B cell (primary cell): Measurements from ENCODE around the gene INO80C. TPM values are rescaled to one million over a fixed set of nuclear protein-coding genes. Genes with fewer than 3 reads are reported as not detected.

ENCODE experiments used
- ATAC-seq: fragments of 200-7000 bp; cut with Tn5 transposase; one replicate; pipeline ENCODE4 v1.10.0; 2021; ENCODE audit warnings: low read depth, mild to moderate bottlenecking, moderate number of reproducible peaks, moderate library complexity
- CTCF ChIA-PET: fragments of 350-600 bp; sonication (Branson Sonifier 250); formaldehyde crosslinking; loops from one replicate; lab custom pipeline; 2021; ENCODE audit warnings: antibody characterized with exemption, inconsistent platforms; lab: Charles Lee
- POLR2A ChIA-PET: fragments of 350-600 bp; sonication (Branson Sonifier 250); formaldehyde crosslinking; loops from one replicate; lab custom pipeline; 2021; ENCODE audit warnings: antibody characterized with exemption; lab: Charles Lee
- DNase-seq: peaks from one replicate; pipeline ENCODE4 v3.0.0; 2013
- H2AFZ ChIP-seq: 2 replicates; pipeline ENCODE4 v1.6.1; 2012; ENCODE audit warnings: mild to moderate bottlenecking, low read depth, low read length; ENCODE audit not compliant: insufficient read depth, poor library complexity, severe bottlenecking
- H3K27ac ChIP-seq, 2 donors: 1 replicate in 1 of 2; 2 replicates in 1 of 2; pipeline ENCODE4 v1.5.1; 2012 to 2013; ENCODE audit warnings: low read length in 2 of 2, mild to moderate bottlenecking in 2 of 2, moderate library complexity in 1 of 2
- H3K27me3 ChIP-seq, 4 experiments: fragments of 200-600 bp in 1 of 4; sonication (generic) in 1 of 4; replicated peaks in 1 of 4; 1 replicate in 2 of 4; 2 replicates in 2 of 4; pipeline versions ENCODE4 v1.6.1 to v1.7.0; 2013 to 2016; ENCODE audit warnings: low read length in 3 of 4, mild to moderate bottlenecking in 2 of 4, mixed read lengths in 1 of 4, moderate library complexity in 1 of 4; ENCODE audit not compliant: insufficient read depth in 4 of 4, control insufficient read depth in 3 of 4; ENCODE audit errors: control extremely low read depth in 1 of 4
- H3K36me3 ChIP-seq, 2 experiments: replicated peaks in 1 of 2; 1 replicate in 1 of 2; 2 replicates in 1 of 2; pipeline versions ENCODE4 v1.6.1 to v1.7.1; 2013; ENCODE audit warnings: low read length in 1 of 2; ENCODE audit not compliant: insufficient read depth in 2 of 2, control insufficient read depth in 1 of 2; ENCODE audit errors: control extremely low read depth in 1 of 2, extremely low read depth in 1 of 2
- H3K4me1 ChIP-seq, 2 donors: fragments of 200-600 bp in 1 of 2; sonication (generic) in 1 of 2; 1 replicate in 1 of 2; 2 replicates in 1 of 2; pipeline versions ENCODE4 v1.5.1 to v1.6.1; 2013 to 2017; ENCODE audit warnings: low read length in 2 of 2; ENCODE audit not compliant: control insufficient read depth in 2 of 2, insufficient read depth in 2 of 2
- H3K4me2 ChIP-seq: replicated peaks from 2 replicates; pipeline ENCODE3; 2012; ENCODE audit warnings: mild to moderate bottlenecking, low read depth, low read length; ENCODE audit not compliant: poor library complexity, severe bottlenecking
- H3K4me3 ChIP-seq, 5 experiments: fragments of 200-600 bp in 1 of 5; sonication (generic) in 1 of 5; 1 replicate in 3 of 5; 2 replicates in 2 of 5; pipeline versions ENCODE4 v1.5.1 to v1.7.0; 2011 to 2016; ENCODE audit warnings: low read length in 4 of 5, mild to moderate bottlenecking in 4 of 5, low read depth in 2 of 5, control low read depth in 1 of 5, moderate library complexity in 1 of 5; ENCODE audit not compliant: insufficient read depth in 1 of 5; ENCODE audit errors: control extremely low read depth in 1 of 5, extremely low read depth in 1 of 5
- H3K79me2 ChIP-seq: fragments of 200-600 bp; sonication (generic); one replicate; pipeline ENCODE4 v1.6.0; 2016; ENCODE audit warnings: low read length; ENCODE audit not compliant: control insufficient read depth, insufficient read depth
- H3K9ac ChIP-seq: fragments of 200-600 bp; sonication (generic); 2 replicates; pipeline ENCODE4 v1.6.1; 2017; ENCODE audit warnings: mild to moderate bottlenecking, low read length, moderate library complexity
- H3K9me3 ChIP-seq, 3 donors: one replicate each; pipeline versions ENCODE4 v1.6.1 to v1.7.1; 2013; ENCODE audit warnings: low read length in 2 of 3; ENCODE audit not compliant: control insufficient read depth in 2 of 3, insufficient read depth in 1 of 3; ENCODE audit errors: control extremely low read depth in 1 of 3
- H4K20me1 ChIP-seq: 2 replicates; pipeline ENCODE4 v1.6.0; 2012; ENCODE audit warnings: mild to moderate bottlenecking, low read length; ENCODE audit not compliant: insufficient read depth, control insufficient read depth, poor library complexity, severe bottlenecking
- H3K27ac Mint-ChIP-seq: one replicate; pipeline ENCODE4 v1.8.0; 2021; ENCODE audit warnings: mixed read lengths
- H3K27me3 Mint-ChIP-seq: one replicate; pipeline ENCODE4 v1.8.0; 2021; ENCODE audit warnings: mixed read lengths
- H3K4me1 Mint-ChIP-seq: one replicate; pipeline ENCODE4 v1.8.0; 2021; ENCODE audit warnings: mixed read lengths
- H3K4me3 Mint-ChIP-seq: one replicate; pipeline ENCODE4 v1.8.0; 2021; ENCODE audit warnings: mixed read lengths
- H3K9me3 Mint-ChIP-seq: one replicate; pipeline ENCODE4 v1.8.0; 2022; ENCODE audit warnings: mixed read lengths; ENCODE audit not compliant: insufficient read depth
- CTCF ChIP-seq: fragments of 200-600 bp; IDR thresholded peaks from one replicate; pipeline ENCODE4 v1.8.0; 2022; ENCODE audit warnings: antibody characterized with exemption, mild to moderate bottlenecking
- EZH2 ChIP-seq: IDR thresholded peaks from 2 replicates; pipeline ENCODE4 v1.6.1; 2012; ENCODE audit warnings: borderline replicate concordance, low read depth, mild to moderate bottlenecking, moderate library complexity, low read length; ENCODE audit not compliant: insufficient read depth, poor library complexity, severe bottlenecking
- WGBS: methylation state at CpG from one replicate; pipeline ENCODE4 v1.1.5; 2013; ENCODE audit warnings: missing lambda C conversion rate; ENCODE audit not compliant: insufficient coverage; 5-methylcytosine and 5-hydroxymethylcytosine counted together
- intact Hi-C: fragments of 100-400 bp; cut with micrococcal nuclease; formaldehyde crosslinking; loops from one replicate; pipeline ENCODE4 v1.10.0; 2022
- polyA plus RNA-seq: library from polyadenylated mRNA; depleted of rRNA; stranded (reverse); fragments of >200 nt; gene quantifications from 2 replicates; pipeline ENCODE4 v1.2.3, GENCODE V29; 2012
- total RNA-seq, 2 donors: library from RNA; stranded (reverse); fragments of 120-200 nt in 1 of 2; gene quantifications; 1 replicate in 1 of 2; 2 replicates in 1 of 2; pipeline versions ENCODE4 v1.2.3 to v1.2.4, GENCODE V29; 2013 to 2022

Gene INO80C
- total and polyA plus RNA-seq, 2 donors (not counting 1 experiment from before 2014, with no cell fraction given) = 18.2 to 37.9 TPM

DNA sequence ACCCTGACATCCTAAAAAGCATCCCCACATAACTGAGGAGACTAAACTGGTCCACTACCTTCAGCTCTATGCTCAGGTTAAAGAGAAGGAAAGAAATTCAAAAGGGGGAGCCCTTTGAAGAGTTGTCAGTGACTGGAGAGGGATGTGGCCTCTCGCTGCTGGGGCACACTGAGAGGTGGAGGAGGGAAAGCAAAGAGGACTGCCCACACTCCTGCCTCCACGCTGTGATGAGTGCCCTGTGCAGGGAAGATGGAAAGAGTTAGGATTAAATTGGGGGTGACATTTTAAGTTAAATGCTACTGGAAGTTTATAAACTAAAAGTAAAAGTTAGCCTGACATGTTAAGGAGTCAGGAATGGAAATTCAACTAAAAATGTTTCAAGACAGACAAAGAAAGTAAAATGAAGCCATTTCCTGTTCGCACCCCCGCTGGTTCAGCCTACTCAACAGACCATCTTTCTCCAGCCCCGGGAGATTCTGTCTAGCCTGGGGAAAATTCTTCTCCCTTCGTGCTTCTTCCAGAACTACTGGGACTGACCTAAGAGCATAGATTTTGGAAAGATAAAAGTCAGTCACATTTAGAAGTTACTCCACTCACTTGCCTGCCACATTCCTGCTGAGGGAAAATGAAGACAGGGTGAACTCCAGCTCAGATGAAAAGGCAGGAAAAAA, 17.8 kb upstream of the INO80C start:
- ChIA-PET POLR2A (no interaction called here), CTCF (no interaction called here)
- H3K27ac Mint-ChIP-seq = no peak overlapping the region
- Histone ChIP-seq H3K4me1 (peaks cover 12% of the 10 kb centered on the region in 2 donors), H3K9ac (no peak overlapping the region), H3K27ac (no peak overlapping the region), H3K27me3 (no peaks in the 10 kb centered on the region), H3K4me2 (no peak overlapping the region), H4K20me1 (no peaks in the 10 kb centered on the region), H3K9me3 (no peaks in the 10 kb centered on the region), H3K36me3 (no peaks in the 10 kb centered on the region), H3K4me3 (no peak overlapping the region), H2AFZ (no peak overlapping the region), H3K79me2 (no peaks in the 10 kb centered on the region)
- no peak for TF ChIP-seq CTCF
- WGBS = 93% methylated on average over 4 of the region's 6 CpGs
- ATAC-seq (no peak), DNase-seq (no peak)
- intact Hi-C loops = no loop called here
- H3K4me3 Mint-ChIP-seq = no peak overlapping the region
- no peaks in the 10 kb centered on the region for H3K27me3 Mint-ChIP-seq
- peaks cover 10% of the 10 kb centered on the region for H3K4me1 Mint-ChIP-seq
- H3K9me3 Mint-ChIP-seq = peaks cover 3% of the 10 kb centered on the region

DNA sequence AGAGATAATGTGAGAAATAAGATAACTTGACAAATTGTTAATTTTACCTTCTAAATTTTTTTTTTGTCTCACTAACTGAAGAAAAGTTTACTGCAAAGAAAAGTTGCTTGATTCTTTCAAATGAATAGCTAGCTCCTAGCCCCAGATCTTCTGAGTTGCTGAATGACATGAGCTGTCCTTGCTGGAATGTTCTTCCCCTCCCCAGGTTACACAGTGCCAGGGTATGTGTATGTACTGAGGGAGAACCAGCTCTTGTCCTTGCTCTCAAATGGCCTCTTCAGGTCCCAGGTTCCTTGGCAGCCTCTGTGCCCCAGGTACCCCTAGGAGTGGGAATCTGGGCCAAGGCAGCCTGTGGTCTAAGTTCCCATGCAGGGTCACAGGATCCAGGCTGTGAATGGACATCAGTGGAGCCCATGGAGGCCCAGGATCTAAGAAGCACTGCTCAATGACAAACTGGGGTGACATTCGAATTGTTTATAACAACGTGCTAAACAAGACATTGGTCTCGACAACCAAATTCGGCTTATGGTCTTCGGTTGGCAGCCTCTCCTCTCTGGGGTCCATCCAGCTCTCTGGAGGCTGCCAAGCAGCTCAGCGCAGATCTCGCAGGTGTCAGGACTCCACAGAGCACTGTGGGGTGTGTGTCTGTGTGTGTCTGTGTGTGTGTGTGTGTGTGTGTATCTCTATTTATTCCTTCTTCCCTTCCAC, 17.1 kb upstream of the INO80C start:
- no peak overlapping the region for H3K4me3 ChIP-seq
- ChIA-PET CTCF (interaction anchor here (1.6 kb wide), 1 partner anchor 108 kb away, joined by 4 read pairs; no protein-coding TSS in a partner anchor), POLR2A (no interaction called here)
- H3K4me1 ChIP-seq = peaks cover 12% of the 10 kb centered on the region in 2 donors
- H3K9me3 ChIP-seq = no peaks in the 10 kb centered on the region
- H4K20me1 ChIP-seq = no peaks in the 10 kb centered on the region
- H3K9ac ChIP-seq = no peak overlapping the region
- no peak overlapping the region for H3K27ac Mint-ChIP-seq
- no peaks in the 10 kb centered on the region for H3K79me2 ChIP-seq
- peaks cover 3% of the 10 kb centered on the region for H3K9me3 Mint-ChIP-seq
- no peaks in the 10 kb centered on the region for H3K27me3 Mint-ChIP-seq
- intact Hi-C loops = no loop called here
- H3K4me1 Mint-ChIP-seq = peaks cover 10% of the 10 kb centered on the region
- 97% methylated on average over 5 of the region's 7 CpGs for WGBS
- no peaks in the 10 kb centered on the region for H3K27me3 ChIP-seq
- no peak overlapping the region for H2AFZ ChIP-seq
- H3K36me3 ChIP-seq = no peaks in the 10 kb centered on the region
- TF ChIP-seq CTCF (no peak), EZH2 (no peak)
- H3K27ac ChIP-seq = no peak overlapping the region
- no peak for DNase-seq
- no peak overlapping the region for H3K4me3 Mint-ChIP-seq
- H3K4me2 ChIP-seq = no peak overlapping the region
- ATAC-seq = no peak
